Stimulated activated memory B cell treated with anti-CD40 and anti-IgM and Interleukin-4, amounts not matched to agents 10 μg/mL and 1 μg/mL and 100 μg/mL, for 72 hours (primary cell): ENCODE data around the gene KMT5B.

Experiments used
- ATAC-seq: fragments of 150-1000 bp; cut with Tn5 transposase; 2 replicates; pipeline ENCODE4 v1.10.0; 2021
- H3K27ac Mint-ChIP-seq: one replicate; pipeline ENCODE4 v1.8.0; 2022; ENCODE audit warnings: mild to moderate bottlenecking, mixed read lengths
- H3K27me3 Mint-ChIP-seq: one replicate; pipeline ENCODE4 v1.8.0; 2022; ENCODE audit warnings: mixed read lengths
- H3K36me3 Mint-ChIP-seq: one replicate; pipeline ENCODE4 v1.8.0; 2022; ENCODE audit warnings: mixed read lengths
- H3K4me1 Mint-ChIP-seq: one replicate; pipeline ENCODE4 v1.8.0; 2022; ENCODE audit warnings: mixed read lengths
- H3K4me3 Mint-ChIP-seq: one replicate; pipeline ENCODE4 v1.8.0; 2022; ENCODE audit warnings: mild to moderate bottlenecking, moderate library complexity, mixed read lengths
- H3K9me3 Mint-ChIP-seq: one replicate; pipeline ENCODE4 v1.8.0; 2022; ENCODE audit warnings: mixed read lengths

The KMT5B gene

GRCh38 chr11:68133761-68134160 is 79.3 kb downstream of the KMT5B start:
- peaks cover 37% of the 10 kb centered on the region for H3K27me3 Mint-ChIP-seq
- ATAC-seq, result no peak
- H3K27ac Mint-ChIP-seq, result no peak overlapping the region
- H3K4me1 Mint-ChIP-seq, result no peaks in the 10 kb centered on the region
- H3K9me3 Mint-ChIP-seq, result peaks cover 14% of the 10 kb centered on the region
- H3K36me3 Mint-ChIP-seq, result peaks cover 18% of the 10 kb centered on the region
- no peak overlapping the region for H3K4me3 Mint-ChIP-seq

GRCh38 chr11:68130121-68130520 is 83.0 kb downstream of the KMT5B start:
- peaks cover 14% of the 10 kb centered on the region for H3K9me3 Mint-ChIP-seq
- H3K27me3 Mint-ChIP-seq, result peaks cover 35% of the 10 kb centered on the region
- no peaks in the 10 kb centered on the region for H3K4me1 Mint-ChIP-seq
- peaks cover 18% of the 10 kb centered on the region for H3K36me3 Mint-ChIP-seq
- ATAC-seq, result no peak
- no peak overlapping the region for H3K4me3 Mint-ChIP-seq
- no peak overlapping the region for H3K27ac Mint-ChIP-seq

- Mint-ChIP-seq H3K27ac (no peak overlapping the region), H3K4me1 (no peaks in the 10 kb centered on the region), H3K36me3 (peaks cover 14% of the 10 kb centered on the region), H3K9me3 (peaks cover 12% of the 10 kb centered on the region), H3K27me3 (peaks cover 32% of the 10 kb centered on the region), H3K4me3 (no peak overlapping the region)
- ATAC-seq, result no peak
These were observed 84.3 kb downstream of the KMT5B start for GRCh38 chr11:68128682-68129327.

- Mint-ChIP-seq H3K4me3 (no peak overlapping the region), H3K36me3 (peaks cover 13% of the 10 kb centered on the region), H3K9me3 (peaks cover 11% of the 10 kb centered on the region), H3K27ac (no peak overlapping the region), H3K4me1 (no peaks in the 10 kb centered on the region), H3K27me3 (peaks cover 32% of the 10 kb centered on the region)
- ATAC-seq, result no peak
These were observed 85.1 kb downstream of the KMT5B start for GRCh38 chr11:68127714-68128681.

GRCh38 chr11:68125164-68125563 is 87.9 kb downstream of the KMT5B start:
- Mint-ChIP-seq H3K36me3 (no peaks in the 10 kb centered on the region), H3K4me3 (no peak overlapping the region), H3K4me1 (peaks cover 10% of the 10 kb centered on the region), H3K9me3 (no peaks in the 10 kb centered on the region), H3K27ac (no peak overlapping the region), H3K27me3 (peaks cover 17% of the 10 kb centered on the region)
- ATAC-seq, result no peak

- Mint-ChIP-seq H3K27me3 (no peaks in the 10 kb centered on the region), H3K27ac (no peak overlapping the region), H3K9me3 (no peaks in the 10 kb centered on the region), H3K36me3 (no peaks in the 10 kb centered on the region), H3K4me3 (no peak overlapping the region), H3K4me1 (peaks cover 28% of the 10 kb centered on the region)
- no peak for ATAC-seq
These were observed 90.1 kb downstream of the KMT5B start for GRCh38 chr11:68122936-68123539.

GRCh38 chr11:68121067-68121899 is 91.8 kb downstream of the KMT5B start, which contains the start of gene CHKA:
CHKA (minus strand) TSS chr11:68121388; CDS start chr11:68121177, 211 bp downstream.
- ATAC-seq, result peak; percentile 96
- no peaks in the 10 kb centered on the region for H3K9me3 Mint-ChIP-seq
- H3K27ac Mint-ChIP-seq, result peak within 1 kb of the TSS; percentile 92

GRCh38 chr11:68120273-68121066 is 92.6 kb downstream of the KMT5B start:
- H3K4me1 Mint-ChIP-seq, result peaks cover 28% of the 10 kb centered on the region
- H3K4me3 Mint-ChIP-seq, result peak overlapping the region; percentile 81
- H3K9me3 Mint-ChIP-seq, result no peaks in the 10 kb centered on the region
- ATAC-seq, result peak; percentile 40
- no peaks in the 10 kb centered on the region for H3K36me3 Mint-ChIP-seq
- peak overlapping the region; percentile 81 for H3K27ac Mint-ChIP-seq
- H3K27me3 Mint-ChIP-seq, result no peaks in the 10 kb centered on the region

More at GRCh38 chr11:68121067-68121899, 91.8 kb downstream of the KMT5B start, which contains the start of gene CHKA:
- H3K36me3 Mint-ChIP-seq, result no peaks in the 10 kb centered on the region
- peaks cover 28% of the 10 kb centered on the region for H3K4me1 Mint-ChIP-seq
- peak within 1 kb of the TSS; percentile 91 for H3K4me3 Mint-ChIP-seq
- H3K27me3 Mint-ChIP-seq, result no peaks in the 10 kb centered on the region

GRCh38 chr11:68118706-68119448 is 94.2 kb downstream of the KMT5B start:
- Mint-ChIP-seq H3K27me3 (no peaks in the 10 kb centered on the region), H3K4me3 (peak overlapping the region; percentile 42), H3K9me3 (no peaks in the 10 kb centered on the region), H3K4me1 (peaks cover 33% of the 10 kb centered on the region), H3K27ac (peak overlapping the region; percentile 81), H3K36me3 (peaks cover 9% of the 10 kb centered on the region)
- ATAC-seq, result peak; percentile 38

GRCh38 chr11:68117853-68118470 is 95.1 kb downstream of the KMT5B start:
- Mint-ChIP-seq H3K4me3 (no peak overlapping the region), H3K27me3 (no peaks in the 10 kb centered on the region), H3K27ac (peak overlapping the region; percentile 81), H3K36me3 (peaks cover 13% of the 10 kb centered on the region), H3K4me1 (peaks cover 37% of the 10 kb centered on the region), H3K9me3 (no peaks in the 10 kb centered on the region)
- ATAC-seq, result no peak

- peaks cover 34% of the 10 kb centered on the region for H3K4me1 Mint-ChIP-seq
- peaks cover 13% of the 10 kb centered on the region for H3K36me3 Mint-ChIP-seq
- no peaks in the 10 kb centered on the region for H3K9me3 Mint-ChIP-seq
- H3K27me3 Mint-ChIP-seq, result no peaks in the 10 kb centered on the region
- ATAC-seq, result no peak
- H3K4me3 Mint-ChIP-seq, result no peak overlapping the region
- no peak overlapping the region for H3K27ac Mint-ChIP-seq
These were observed 96.1 kb downstream of the KMT5B start for GRCh38 chr11:68116974-68117373.

- peaks cover 13% of the 10 kb centered on the region for H3K36me3 Mint-ChIP-seq
- H3K4me1 Mint-ChIP-seq, result peaks cover 29% of the 10 kb centered on the region
- no peaks in the 10 kb centered on the region for H3K9me3 Mint-ChIP-seq
- no peak overlapping the region for H3K27ac Mint-ChIP-seq
- no peak for ATAC-seq
- H3K27me3 Mint-ChIP-seq, result no peaks in the 10 kb centered on the region
- no peak overlapping the region for H3K4me3 Mint-ChIP-seq
These were observed 97.0 kb downstream of the KMT5B start for GRCh38 chr11:68116126-68116525.

GRCh38 chr11:68115285-68115684 is 97.8 kb downstream of the KMT5B start:
- ATAC-seq, result no peak
- no peak overlapping the region for H3K4me3 Mint-ChIP-seq
- H3K4me1 Mint-ChIP-seq, result peaks cover 28% of the 10 kb centered on the region
- H3K9me3 Mint-ChIP-seq, result no peaks in the 10 kb centered on the region
- no peak overlapping the region for H3K27ac Mint-ChIP-seq
- peaks cover 13% of the 10 kb centered on the region for H3K36me3 Mint-ChIP-seq
- H3K27me3 Mint-ChIP-seq, result no peaks in the 10 kb centered on the region
